ENCODE results near the gene CDC37L1.
A peak's percentile ranks its signal among the peaks of the same experiment; 100 is the strongest.
"Not testable (repeated sequence)": the region's sequence is repeated elsewhere in the genome, so short reads cannot be mapped to it uniquely, and the experiment has no call there.

The CDC37L1 gene

GRCh38 chr9:4657426-4658159 is 21.8 kb upstream of the CDC37L1 start:
- H3K27ac ChIP-seq (ENCODE audit: low read depth, low read length), result no peak overlapping the region

GRCh38 chr9:4660665-4661064 is 18.7 kb upstream of the CDC37L1 start:
- not testable (repeated sequence) for H3K4me3 ChIP-seq (ENCODE audit: low read depth in 1 of 2, low read length in 2 of 2); H3K27me3 ChIP-seq (ENCODE audit: control insufficient read depth in 1 of 2, insufficient read depth in 2 of 2, low read length in 2 of 2); H3K27ac ChIP-seq (ENCODE audit: low read depth, low read length)

More at GRCh38 chr9:4657426-4658159, 21.8 kb upstream of the CDC37L1 start:
- H3K4me3 ChIP-seq (ENCODE audit: low read depth in 1 of 2, low read length in 2 of 2), result no peak overlapping the region
- H3K27me3 ChIP-seq (ENCODE audit: control insufficient read depth in 1 of 2, insufficient read depth in 2 of 2, low read length in 2 of 2), result no peaks in the 10 kb centered on the region
- H3K36me3 ChIP-seq (ENCODE audit: control insufficient read depth in 1 of 2, insufficient read depth in 2 of 2, low read length in 2 of 2), result peaks cover 0 to 15% of the 10 kb centered on the region in 2 donors
- H3K9ac ChIP-seq (ENCODE audit: low read depth in 1 of 2, low read length in 2 of 2), result no peak overlapping the region
- no peaks in the 10 kb centered on the region for H3K9me3 ChIP-seq (ENCODE audit: control insufficient read depth in 1 of 2, low read length in 2 of 2)
- peaks cover under 1 to 5% of the 10 kb centered on the region in 2 donors for H3K4me1 ChIP-seq (ENCODE audit: control insufficient read depth in 1 of 2, insufficient read depth in 2 of 2, low read length in 2 of 2)

GRCh38 chr9:4661165-4661564 is 18.2 kb upstream of the CDC37L1 start:
- Histone ChIP-seq H3K4me1 (ENCODE audit: control insufficient read depth in 1 of 2, insufficient read depth in 2 of 2, low read length in 2 of 2) (peaks cover 31 to 36% of the 10 kb centered on the region in 2 donors), H3K27me3 (ENCODE audit: control insufficient read depth in 1 of 2, insufficient read depth in 2 of 2, low read length in 2 of 2) (no peaks in the 10 kb centered on the region), H3K36me3 (ENCODE audit: control insufficient read depth in 1 of 2, insufficient read depth in 2 of 2, low read length in 2 of 2) (peaks cover 0 to 6% of the 10 kb centered on the region in 2 donors), H3K4me3 (ENCODE audit: low read depth in 1 of 2, low read length in 2 of 2) (no peak overlapping the region), H3K9me3 (ENCODE audit: control insufficient read depth in 1 of 2, low read length in 2 of 2) (no peaks in the 10 kb centered on the region), H3K27ac (ENCODE audit: low read depth, low read length) (no peak overlapping the region), H3K9ac (ENCODE audit: low read depth in 1 of 2, low read length in 2 of 2) (no peak overlapping the region)

More at GRCh38 chr9:4660665-4661064, 18.7 kb upstream of the CDC37L1 start:
- not testable (repeated sequence) for H3K9me3 ChIP-seq (ENCODE audit: control insufficient read depth in 1 of 2, low read length in 2 of 2); H3K36me3 ChIP-seq (ENCODE audit: control insufficient read depth in 1 of 2, insufficient read depth in 2 of 2, low read length in 2 of 2); H3K9ac ChIP-seq (ENCODE audit: low read depth in 1 of 2, low read length in 2 of 2)
- peaks cover 28 to 35% of the 10 kb centered on the region in 2 donors for H3K4me1 ChIP-seq (ENCODE audit: control insufficient read depth in 1 of 2, insufficient read depth in 2 of 2, low read length in 2 of 2)

- peaks cover 34 to 36% of the 10 kb centered on the region in 2 donors for H3K4me1 ChIP-seq (ENCODE audit: control insufficient read depth in 1 of 2, insufficient read depth in 2 of 2, low read length in 2 of 2)
These were observed 17.8 kb upstream of the CDC37L1 start for GRCh38 chr9:4661611-4662010.

GRCh38 chr9:4662108-4662988 is 17.0 kb upstream of the CDC37L1 start, which contains the start of gene PLPP6:
Gene PLPP6, plus strand, starts transcription at chr9:4662294. Its CDS starts 82 bp downstream, at chr9:4662376.
- Histone ChIP-seq H3K4me1 (ENCODE audit: control insufficient read depth in 1 of 2, insufficient read depth in 2 of 2, low read length in 2 of 2) (peaks cover 38 to 42% of the 10 kb centered on the region in 2 donors), H3K27me3 (ENCODE audit: control insufficient read depth in 1 of 2, insufficient read depth in 2 of 2, low read length in 2 of 2) (no peaks in the 10 kb centered on the region), H3K36me3 (ENCODE audit: control insufficient read depth in 1 of 2, insufficient read depth in 2 of 2, low read length in 2 of 2) (no peaks in the 10 kb centered on the region), H3K27ac (ENCODE audit: low read depth, low read length) (peak within 1 kb of the TSS; percentile 84), H3K4me3 (ENCODE audit: low read depth in 1 of 2, low read length in 2 of 2) (peak within 1 kb of the TSS; percentile 85 to 87), H3K9me3 (ENCODE audit: control insufficient read depth in 1 of 2, low read length in 2 of 2) (no peaks in the 10 kb centered on the region), H3K9ac (ENCODE audit: low read depth in 1 of 2, low read length in 2 of 2) (peak within 1 kb of the TSS; percentile 72 to 86)

More at GRCh38 chr9:4661611-4662010, 17.8 kb upstream of the CDC37L1 start:
- peaks cover 0 to 2% of the 10 kb centered on the region in 2 donors for H3K36me3 ChIP-seq (ENCODE audit: control insufficient read depth in 1 of 2, insufficient read depth in 2 of 2, low read length in 2 of 2)
- no peak overlapping the region for H3K27ac ChIP-seq (ENCODE audit: low read depth, low read length)
- no peaks in the 10 kb centered on the region for H3K27me3 ChIP-seq (ENCODE audit: control insufficient read depth in 1 of 2, insufficient read depth in 2 of 2, low read length in 2 of 2)
- peak overlapping the region; percentile 85 to 87 for H3K4me3 ChIP-seq (ENCODE audit: low read depth in 1 of 2, low read length in 2 of 2)
- peak overlapping the region; percentile 72 to 86 for H3K9ac ChIP-seq (ENCODE audit: low read depth in 1 of 2, low read length in 2 of 2)
- no peaks in the 10 kb centered on the region for H3K9me3 ChIP-seq (ENCODE audit: control insufficient read depth in 1 of 2, low read length in 2 of 2)

GRCh38 chr9:4662989-4663792 is 16.2 kb upstream of the CDC37L1 start:
- Histone ChIP-seq H3K27ac (ENCODE audit: low read depth, low read length) (peak overlapping the region; percentile 84), H3K9ac (ENCODE audit: low read depth in 1 of 2, low read length in 2 of 2) (peak overlapping the region; percentile 72 to 86), H3K4me3 (ENCODE audit: low read depth in 1 of 2, low read length in 2 of 2) (peak overlapping the region; percentile 85 to 87), H3K4me1 (ENCODE audit: control insufficient read depth in 1 of 2, insufficient read depth in 2 of 2, low read length in 2 of 2) (peaks cover 38 to 42% of the 10 kb centered on the region in 2 donors), H3K27me3 (ENCODE audit: control insufficient read depth in 1 of 2, insufficient read depth in 2 of 2, low read length in 2 of 2) (no peaks in the 10 kb centered on the region), H3K9me3 (ENCODE audit: control insufficient read depth in 1 of 2, low read length in 2 of 2) (no peaks in the 10 kb centered on the region), H3K36me3 (ENCODE audit: control insufficient read depth in 1 of 2, insufficient read depth in 2 of 2, low read length in 2 of 2) (no peaks in the 10 kb centered on the region)

- H3K4me3 ChIP-seq (ENCODE audit: low read depth in 1 of 2, low read length in 2 of 2), result peak overlapping the region; percentile 85 to 87
- no peak overlapping the region for H3K27ac ChIP-seq (ENCODE audit: low read depth, low read length)
- no peaks in the 10 kb centered on the region for H3K27me3 ChIP-seq (ENCODE audit: control insufficient read depth in 1 of 2, insufficient read depth in 2 of 2, low read length in 2 of 2)
- peaks cover 38 to 42% of the 10 kb centered on the region in 2 donors for H3K4me1 ChIP-seq (ENCODE audit: control insufficient read depth in 1 of 2, insufficient read depth in 2 of 2, low read length in 2 of 2)
- peak overlapping the region; percentile 72 to 86 for H3K9ac ChIP-seq (ENCODE audit: low read depth in 1 of 2, low read length in 2 of 2)
- H3K9me3 ChIP-seq (ENCODE audit: control insufficient read depth in 1 of 2, low read length in 2 of 2), result no peaks in the 10 kb centered on the region
- H3K36me3 ChIP-seq (ENCODE audit: control insufficient read depth in 1 of 2, insufficient read depth in 2 of 2, low read length in 2 of 2), result no peaks in the 10 kb centered on the region
These were observed 15.4 kb upstream of the CDC37L1 start for GRCh38 chr9:4663956-4664355.

- Histone ChIP-seq H3K9ac (ENCODE audit: low read depth in 1 of 2, low read length in 2 of 2) (peak overlapping the region in 1 of 2 donors; percentile 72), H3K36me3 (ENCODE audit: control insufficient read depth in 1 of 2, insufficient read depth in 2 of 2, low read length in 2 of 2) (no peaks in the 10 kb centered on the region), H3K9me3 (ENCODE audit: control insufficient read depth in 1 of 2, low read length in 2 of 2) (no peaks in the 10 kb centered on the region), H3K27me3 (ENCODE audit: control insufficient read depth in 1 of 2, insufficient read depth in 2 of 2, low read length in 2 of 2) (no peaks in the 10 kb centered on the region), H3K4me3 (ENCODE audit: low read depth in 1 of 2, low read length in 2 of 2) (peak overlapping the region; percentile 83 to 85), H3K4me1 (ENCODE audit: control insufficient read depth in 1 of 2, insufficient read depth in 2 of 2, low read length in 2 of 2) (peaks cover 38 to 42% of the 10 kb centered on the region in 2 donors), H3K27ac (ENCODE audit: low read depth, low read length) (peak overlapping the region; percentile 12)
These were observed 14.0 kb upstream of the CDC37L1 start for GRCh38 chr9:4665357-4665756.

GRCh38 chr9:4666042-4666699 is 13.2 kb upstream of the CDC37L1 start, which contains the start of gene SPATA6L:
Gene SPATA6L, minus strand, starts transcription at chr9:4666480. Its CDS starts 230 bp downstream, at chr9:4666250.
- Histone ChIP-seq H3K36me3 (ENCODE audit: control insufficient read depth in 1 of 2, insufficient read depth in 2 of 2, low read length in 2 of 2) (no peaks in the 10 kb centered on the region), H3K4me3 (ENCODE audit: low read depth in 1 of 2, low read length in 2 of 2) (peak within 1 kb of the TSS; percentile 83 to 85), H3K27me3 (ENCODE audit: control insufficient read depth in 1 of 2, insufficient read depth in 2 of 2, low read length in 2 of 2) (no peaks in the 10 kb centered on the region), H3K4me1 (ENCODE audit: control insufficient read depth in 1 of 2, insufficient read depth in 2 of 2, low read length in 2 of 2) (peaks cover 38 to 42% of the 10 kb centered on the region in 2 donors), H3K9me3 (ENCODE audit: control insufficient read depth in 1 of 2, low read length in 2 of 2) (no peaks in the 10 kb centered on the region), H3K27ac (ENCODE audit: low read depth, low read length) (peak within 1 kb of the TSS; percentile 65), H3K9ac (ENCODE audit: low read depth in 1 of 2, low read length in 2 of 2) (peak within 1 kb of the TSS; percentile 72 to 78)

Data from duodenal mucosa (tissue), 2 donors.